Activated CD8-positive, alpha-beta memory T cell treated with anti-CD3 and anti-CD28 coated beads, Interleukin-2, amount 50 U/mL, for 1 hour (primary cell): ENCODE results near the gene SSX2.
"Not testable (repeated sequence)": the region's sequence is repeated elsewhere in the genome, so short reads cannot be mapped to it uniquely, and the experiment has no call there.

Source experiments
- DNase-seq: peaks from one replicate; pipeline ENCODE4 v3.0.0-alpha.2; 2020; ENCODE audit errors: extremely low read depth

SSX2 gene

GRCh38 chrX:52707078-52707477, at the start of gene SSX2:
Gene SSX2 (minus strand): TSS chrX:52707178. CDS start chrX:52705749, 1,429 bp downstream.
- DNase-seq = not testable (repeated sequence)

GRCh38 chrX:52750952-52751351, 44.0 kb upstream of the SSX2 start, which contains the start of gene SSX2B:
Gene SSX2B (plus strand): TSS chrX:52751252. CDS start chrX:52752681, 1,429 bp downstream.
- not testable (repeated sequence) for DNase-seq

GRCh38 chrX:52692034-52692433, 14.9 kb downstream of the SSX2 start:
- not testable (repeated sequence) for DNase-seq

GRCh38 chrX:52662218-52662617, 44.8 kb downstream of the SSX2 start:
- not testable (repeated sequence) for DNase-seq

GRCh38 chrX:52655475-52655874, 51.5 kb downstream of the SSX2 start:
- not testable (repeated sequence) for DNase-seq

GRCh38 chrX:52654800-52655199, 52.2 kb downstream of the SSX2 start, which contains the start of gene SSX7:
Gene SSX7 (minus strand): TSS chrX:52654900. CDS start chrX:52653472, 1,428 bp downstream.
- DNase-seq = not testable (repeated sequence)

GRCh38 chrX:52650676-52651075, 56.3 kb downstream of the SSX2 start:
- DNase-seq = not testable (repeated sequence)

- not testable (repeated sequence) for DNase-seq
Observed at GRCh38 chrX:52648956-52649355, 58.0 kb downstream of the SSX2 start.
